HG03103 (cell line): ENCODE measurements around the gene GPR39.

Experiments used
- ATAC-seq: cut with Tn5 transposase; IDR thresholded peaks from one replicate; pipeline ENCODE4 v1.9.1; 2021; ENCODE audit warnings: low read depth; ENCODE audit not compliant: unreplicated experiment

The GPR39 gene

DNA sequence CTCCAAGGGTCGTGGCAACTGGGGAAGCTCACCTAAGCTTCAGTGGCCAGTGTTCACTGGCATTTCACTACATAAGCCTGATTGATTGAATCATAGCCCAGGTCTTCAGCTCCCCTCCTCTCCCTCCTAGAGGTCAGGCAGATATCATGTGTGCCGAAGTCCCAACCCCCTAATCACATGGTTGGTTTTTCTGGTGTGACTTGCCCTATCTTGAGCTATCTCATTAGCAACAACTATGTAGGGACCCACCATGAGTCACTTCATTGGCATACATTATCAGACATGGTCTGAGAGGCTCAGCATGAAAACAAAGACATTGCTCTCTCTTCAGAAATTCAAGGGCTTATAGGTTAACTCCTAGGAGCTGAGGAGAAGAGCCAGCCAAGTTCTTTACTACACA lies 176.6 kb downstream of the GPR39 start:
- ATAC-seq, result no peak

DNA sequence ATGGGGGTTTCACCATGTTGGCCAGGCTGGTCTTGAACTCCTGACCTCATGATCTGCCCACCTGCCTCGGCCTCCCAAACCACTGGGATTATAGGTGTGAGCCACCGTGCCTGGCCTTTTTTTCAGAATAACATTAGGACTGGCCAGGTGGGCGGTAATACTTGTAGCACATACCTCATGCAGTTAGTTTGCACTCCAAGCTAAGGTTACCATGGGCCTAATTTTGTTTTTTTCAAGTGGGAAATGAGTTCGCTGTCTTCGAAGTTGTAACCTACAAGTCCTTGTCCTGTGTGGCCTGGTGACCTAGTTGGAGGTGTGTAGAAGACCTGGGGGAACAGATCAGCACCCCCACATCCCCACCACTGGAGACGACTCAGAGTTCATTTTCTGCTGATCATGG lies 178.6 kb downstream of the GPR39 start:
- ATAC-seq, result no peak

DNA sequence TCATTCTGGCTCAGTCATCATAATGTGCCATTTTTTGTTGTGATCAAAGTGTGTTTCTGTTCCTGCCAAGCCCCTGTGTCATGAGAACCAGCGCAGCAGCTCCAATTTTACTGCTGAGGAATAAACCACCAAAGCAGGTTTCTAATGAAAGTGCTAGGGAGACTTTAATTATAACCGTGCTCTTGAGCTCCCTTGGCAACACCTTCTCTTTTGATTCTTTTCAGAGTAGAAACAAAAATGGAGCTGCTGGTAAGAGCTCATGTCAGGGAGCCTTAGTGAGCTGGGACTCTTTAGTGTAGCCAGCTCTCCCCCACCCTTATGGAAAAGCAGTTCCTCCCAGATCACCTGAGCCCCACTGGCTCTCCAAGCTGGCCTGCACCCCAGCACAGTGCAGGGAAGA lies 179.1 kb downstream of the GPR39 start:
- no peak for ATAC-seq

DNA sequence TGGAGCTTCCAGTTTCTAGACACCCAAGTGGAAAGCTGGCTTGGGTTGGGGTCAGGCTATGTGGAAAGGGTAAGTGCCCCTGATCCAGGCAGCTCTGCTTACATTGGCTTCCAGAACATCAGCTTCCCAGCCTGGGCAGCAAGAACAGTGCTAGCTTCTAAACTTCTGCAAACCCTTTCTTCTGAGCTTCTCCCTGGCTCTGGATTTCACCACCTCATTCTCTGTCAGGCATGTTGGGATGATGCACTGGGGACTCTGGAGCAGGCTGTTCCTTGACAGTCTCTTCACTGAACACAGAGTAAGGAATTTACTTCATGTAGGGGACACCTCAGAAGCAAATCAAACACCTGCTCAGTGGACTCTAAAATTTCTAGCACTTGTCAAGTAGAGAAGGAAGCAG lies 180.6 kb downstream of the GPR39 start:
- ATAC-seq, result no peak

DNA sequence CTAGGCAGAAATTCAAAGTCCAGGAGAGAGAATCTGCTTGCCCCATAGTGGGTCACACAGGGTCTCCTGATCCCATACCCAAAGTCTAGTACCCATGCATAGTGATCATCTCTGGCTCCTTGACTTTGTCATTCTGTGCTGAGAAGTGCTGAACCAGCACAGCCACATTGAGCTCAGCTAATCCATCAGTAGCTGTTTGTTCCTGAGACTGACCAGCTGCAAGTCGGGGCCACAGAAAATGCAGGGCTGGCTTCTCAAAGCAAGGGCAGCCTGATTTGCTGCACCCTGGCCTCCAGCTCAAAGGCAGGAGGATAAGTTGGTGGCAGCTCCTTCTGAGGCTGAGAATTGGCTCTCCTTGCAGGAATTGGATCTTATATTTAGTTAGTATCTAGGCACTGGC lies 181.2 kb downstream of the GPR39 start:
- ATAC-seq, result no peak

DNA sequence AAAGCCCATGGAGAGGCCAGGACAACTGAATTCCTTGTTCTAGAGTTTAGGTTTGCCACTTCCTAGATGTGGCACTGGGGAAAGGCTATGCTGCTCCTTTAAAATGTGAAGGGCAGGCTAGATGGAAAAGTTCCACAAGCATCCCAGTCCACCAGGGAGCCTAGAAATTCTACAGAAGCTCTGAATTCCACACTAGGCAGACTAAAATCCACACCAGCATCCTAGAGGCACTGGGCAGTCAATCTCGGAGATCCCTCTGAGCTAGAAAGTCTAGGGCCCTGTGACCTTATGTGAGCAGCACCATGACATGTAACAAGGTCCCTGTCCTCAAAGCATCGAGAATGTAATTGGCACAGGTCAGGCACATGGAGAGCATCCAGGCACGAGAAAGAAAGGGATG lies 181.9 kb downstream of the GPR39 start:
- ATAC-seq, result no peak

DNA sequence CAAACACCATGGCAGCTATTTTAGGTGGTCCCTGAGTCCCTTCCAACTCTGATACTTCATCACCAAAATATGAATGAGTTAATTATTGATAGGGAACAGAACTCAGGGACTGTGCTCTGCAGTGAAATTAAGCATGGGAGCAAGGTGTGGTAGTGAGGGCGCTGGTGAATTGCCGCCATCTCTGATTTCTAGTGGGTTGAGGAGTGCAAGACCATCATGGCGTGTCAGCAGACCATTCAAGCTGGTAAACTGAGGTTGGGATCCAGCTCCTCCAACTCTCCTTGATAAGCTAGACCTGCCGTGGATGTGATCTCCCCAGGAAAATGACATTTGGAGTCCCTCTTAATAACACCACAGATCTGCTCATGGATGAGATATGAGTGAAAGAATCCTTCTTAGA lies 183.0 kb downstream of the GPR39 start:
- ATAC-seq, result no peak

DNA sequence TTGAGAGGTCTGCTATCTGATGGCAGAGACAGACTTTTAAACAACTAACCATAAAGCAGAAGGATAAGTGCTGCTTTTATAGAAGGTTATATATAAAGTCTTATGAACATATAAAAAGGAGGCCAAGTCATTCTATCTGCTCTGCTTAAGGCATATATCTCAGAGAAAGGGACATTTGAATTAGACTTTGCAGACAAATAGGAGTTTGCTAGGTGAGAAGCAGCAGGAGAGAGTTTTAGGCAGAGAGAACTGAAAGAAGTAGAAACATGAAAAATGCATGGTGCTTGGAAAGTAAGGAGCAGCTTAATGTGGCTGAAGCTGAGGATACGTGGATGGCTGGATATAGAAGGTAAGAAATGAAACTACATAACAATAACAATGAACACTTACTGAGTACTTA lies 188.0 kb downstream of the GPR39 start:
- ATAC-seq, result no peak

DNA sequence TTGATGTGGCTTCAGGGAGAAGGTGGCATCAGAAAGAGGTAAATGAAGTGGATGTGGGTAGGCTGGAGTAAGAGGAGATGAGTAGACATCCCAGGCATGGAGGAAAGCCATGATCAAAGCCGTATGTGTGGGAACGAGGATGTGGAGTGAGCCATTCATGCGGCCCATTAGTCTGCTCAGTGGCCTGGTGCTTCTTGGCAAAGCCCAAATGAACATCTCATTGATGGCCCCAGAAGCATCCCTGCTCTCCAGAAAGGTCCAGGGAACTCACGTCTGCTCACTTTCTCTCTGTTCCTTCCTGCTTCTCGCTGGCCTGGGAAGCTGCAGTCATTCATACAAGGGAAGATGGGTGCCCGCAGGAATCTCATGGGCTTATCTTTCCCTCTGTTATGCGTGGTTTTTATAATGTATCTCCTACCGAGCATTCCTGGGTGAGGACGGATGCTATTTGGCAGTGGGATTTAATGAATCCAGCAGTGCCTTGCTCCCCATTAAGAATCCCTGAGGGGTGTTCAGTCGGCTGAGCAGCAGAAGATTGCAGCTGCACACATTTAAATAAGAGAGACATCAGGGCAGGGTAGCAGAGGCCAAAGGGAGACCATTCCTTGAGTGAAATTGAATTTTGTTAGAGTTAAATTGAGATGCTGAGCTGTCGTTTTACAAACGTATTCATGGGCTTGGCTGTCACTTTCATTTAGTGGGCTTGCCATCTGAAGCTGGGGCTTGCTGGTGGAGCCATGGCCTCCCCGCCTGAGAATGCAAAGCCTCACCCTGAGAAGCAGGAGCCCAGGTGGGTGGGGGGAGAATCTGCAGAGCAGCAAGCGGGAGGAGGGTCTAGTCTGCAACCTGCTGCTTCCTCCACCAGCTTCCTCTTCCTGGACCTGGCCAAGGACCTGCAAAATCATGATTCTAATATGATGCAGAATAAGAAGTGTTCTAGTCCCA lies 188.9 kb downstream of the GPR39 start:
- no peak for ATAC-seq

DNA sequence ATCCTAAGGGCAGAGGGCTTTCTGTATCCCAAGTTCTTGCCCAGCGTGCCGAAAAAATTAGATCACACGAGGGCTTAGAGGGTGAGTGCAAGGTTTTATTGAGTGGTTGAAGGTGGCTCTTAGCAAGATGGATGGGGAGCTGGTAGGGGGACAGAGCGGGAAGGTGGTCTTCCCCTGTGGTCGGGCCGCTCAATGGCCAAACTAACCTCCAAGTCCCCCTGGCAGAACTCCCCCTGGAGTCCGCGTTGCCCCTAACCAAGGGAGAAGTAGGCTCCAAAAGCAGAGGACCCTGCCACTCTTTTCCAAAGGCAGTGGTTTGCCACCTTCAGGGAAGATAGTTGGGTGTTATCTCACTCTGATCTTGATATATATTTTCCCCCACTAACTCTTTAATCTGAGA lies 190.0 kb downstream of the GPR39 start:
- ATAC-seq, result no peak

DNA sequence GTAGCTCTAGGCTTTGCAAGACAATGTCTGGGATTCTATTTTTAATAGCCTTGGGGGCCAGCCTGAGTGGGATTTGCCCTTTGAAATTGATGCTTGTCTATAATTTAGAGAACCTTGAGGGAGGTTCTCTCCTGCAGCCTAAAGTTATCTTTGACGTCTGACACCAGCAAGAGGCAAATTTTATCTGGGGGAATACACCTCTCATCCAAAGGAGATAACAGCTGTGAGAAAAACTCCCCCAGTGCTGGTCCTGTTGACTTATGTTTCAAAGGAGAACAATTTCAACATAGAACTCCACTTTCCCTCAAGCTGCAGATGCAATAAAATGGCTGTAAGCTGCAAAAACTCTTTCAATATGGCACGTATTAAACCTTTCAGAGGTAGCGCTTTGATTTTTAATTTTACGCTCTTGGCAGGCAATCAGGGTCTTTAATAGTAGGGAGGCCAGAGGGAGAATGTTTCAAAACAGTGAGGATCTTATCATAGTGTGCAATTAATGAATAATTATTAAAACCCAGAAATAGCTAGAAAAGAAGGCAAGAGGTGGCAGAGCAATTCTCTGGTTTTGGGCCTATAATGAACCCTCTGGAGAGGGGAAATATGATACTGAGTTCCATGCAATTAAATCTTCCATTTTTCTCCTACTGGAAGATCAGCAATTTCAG lies 191.0 kb downstream of the GPR39 start:
- no peak for ATAC-seq

DNA sequence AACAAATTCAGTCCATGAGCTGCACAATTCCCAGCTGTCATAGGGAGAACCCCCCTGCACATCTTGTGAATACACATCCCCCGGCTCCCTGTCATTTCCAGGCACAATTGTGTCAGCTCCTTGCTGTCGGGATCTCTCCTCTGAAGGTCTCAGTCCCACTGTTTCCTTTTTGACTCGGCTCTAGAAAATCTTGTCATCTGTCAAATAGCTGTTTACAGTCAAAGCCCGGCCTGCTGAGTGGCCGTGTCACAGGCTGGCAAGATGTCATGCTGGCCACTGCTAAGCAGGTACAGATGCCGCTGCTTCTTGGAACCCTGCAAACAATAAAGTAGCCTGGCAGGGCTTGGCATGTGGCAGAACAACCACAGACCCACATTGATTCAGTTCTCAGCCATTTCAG lies 191.7 kb downstream of the GPR39 start:
- ATAC-seq, result no peak

DNA sequence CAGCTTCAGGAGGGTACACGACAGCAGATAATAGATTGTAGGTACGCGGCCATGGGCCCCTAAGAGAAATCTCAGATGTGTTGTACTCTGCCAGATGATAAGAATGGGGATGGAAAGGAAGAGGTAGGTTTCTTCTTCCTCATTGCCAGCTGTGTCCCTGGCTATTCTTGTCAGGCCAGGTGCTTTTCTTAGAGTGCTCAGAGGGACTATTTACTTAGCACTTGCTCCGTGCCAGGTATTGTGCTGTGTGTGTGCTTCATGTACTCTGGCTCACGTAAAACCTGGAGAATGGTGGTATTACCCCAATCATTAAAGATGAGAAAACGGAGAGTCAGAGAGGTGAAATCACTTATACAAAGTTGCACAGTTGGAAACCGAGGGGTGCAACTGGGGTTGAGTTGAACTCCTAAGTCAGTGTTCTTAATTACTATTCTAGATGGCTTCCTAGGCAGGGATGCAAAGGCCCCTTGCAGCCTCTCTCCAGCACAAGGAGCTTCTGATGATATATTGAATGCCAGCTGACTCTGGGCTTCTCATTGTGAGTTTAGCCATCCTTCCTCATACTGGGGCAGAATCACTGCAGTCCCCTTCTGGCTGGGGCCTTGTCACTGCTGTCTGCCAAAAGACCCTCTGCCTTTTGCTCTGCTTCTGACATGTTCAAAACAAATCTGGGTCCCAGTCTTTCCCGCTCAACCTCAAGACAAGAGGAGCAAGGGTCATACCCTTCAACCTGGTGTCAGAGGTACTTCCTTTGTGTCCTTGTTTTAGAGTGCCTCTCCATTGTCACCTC lies 192.7 kb downstream of the GPR39 start:
- ATAC-seq, result no peak

DNA sequence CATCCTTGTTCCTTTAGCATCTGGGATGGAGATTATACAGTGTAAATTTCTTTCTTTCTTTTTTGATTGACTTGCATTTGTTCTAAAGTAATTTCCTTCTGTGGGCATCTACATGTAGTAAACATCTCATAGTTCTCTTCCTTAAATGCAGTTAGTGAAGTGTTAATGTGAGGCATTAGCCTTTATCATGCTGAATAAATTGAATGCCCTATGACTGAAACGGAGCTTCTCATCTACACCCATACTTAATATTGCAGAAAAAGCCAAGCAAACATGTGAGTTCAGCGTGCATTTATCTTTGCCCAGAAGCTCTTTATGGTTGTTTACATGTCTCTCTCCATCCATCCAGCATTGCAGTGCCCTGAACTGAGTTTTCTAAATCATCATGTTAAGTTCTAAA lies 195.1 kb downstream of the GPR39 start:
- no peak for ATAC-seq

DNA sequence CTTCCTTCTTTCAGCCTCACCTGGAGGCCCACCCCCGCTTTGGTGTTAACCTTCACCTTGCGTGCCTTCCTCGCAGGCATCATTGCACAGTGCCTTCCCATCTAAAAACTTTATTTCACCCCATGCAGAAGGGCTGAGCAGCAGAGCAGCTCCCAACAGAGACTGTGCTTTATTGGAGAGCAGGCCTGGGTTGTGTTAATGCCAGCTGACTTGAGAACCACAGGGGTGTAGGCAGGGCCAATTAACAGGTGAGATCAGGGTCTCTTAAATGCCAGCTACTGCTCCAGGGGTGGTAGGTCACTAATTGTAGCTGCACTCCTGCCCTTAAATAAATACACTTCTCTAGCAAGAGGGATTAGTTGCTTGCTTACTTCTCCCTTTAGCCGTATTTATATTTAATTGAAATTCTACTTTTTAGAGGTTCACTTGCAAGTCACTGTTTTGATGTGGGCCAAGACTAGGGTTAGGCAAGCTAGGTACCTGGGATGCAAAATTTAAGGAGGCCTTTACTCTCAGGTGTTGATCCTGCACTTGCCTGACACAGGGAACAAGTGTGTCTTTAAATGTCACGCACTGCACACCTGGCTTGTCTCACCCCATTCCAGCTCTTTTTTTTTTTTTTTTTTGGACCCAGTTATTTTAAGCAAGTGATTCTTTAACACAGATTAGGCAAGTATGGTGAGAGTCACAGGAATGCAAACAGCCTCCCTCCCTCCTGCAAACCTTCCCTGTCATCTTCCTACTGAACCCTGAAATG lies 198.9 kb downstream of the GPR39 start:
- no peak for ATAC-seq

DNA sequence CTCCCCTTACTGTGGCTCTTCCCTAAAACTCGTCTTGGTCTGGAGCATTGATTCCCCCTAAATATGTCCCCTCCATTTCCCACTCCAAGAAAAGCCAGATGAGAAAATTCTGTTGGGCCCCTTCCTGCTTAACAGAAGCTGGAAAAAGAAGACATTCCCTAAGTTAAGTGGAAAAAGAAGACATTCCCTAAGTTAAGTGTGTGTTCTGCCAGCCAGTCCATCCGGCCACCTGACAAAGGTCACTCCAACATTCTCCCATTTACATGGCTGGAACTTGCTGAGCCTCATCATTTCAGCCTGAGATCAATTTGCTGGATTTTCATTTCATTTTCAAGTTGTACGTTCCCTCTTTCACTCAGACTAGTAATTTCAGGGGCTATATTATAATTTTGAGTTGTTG lies 201.4 kb downstream of the GPR39 start:
- ATAC-seq, result no peak

DNA sequence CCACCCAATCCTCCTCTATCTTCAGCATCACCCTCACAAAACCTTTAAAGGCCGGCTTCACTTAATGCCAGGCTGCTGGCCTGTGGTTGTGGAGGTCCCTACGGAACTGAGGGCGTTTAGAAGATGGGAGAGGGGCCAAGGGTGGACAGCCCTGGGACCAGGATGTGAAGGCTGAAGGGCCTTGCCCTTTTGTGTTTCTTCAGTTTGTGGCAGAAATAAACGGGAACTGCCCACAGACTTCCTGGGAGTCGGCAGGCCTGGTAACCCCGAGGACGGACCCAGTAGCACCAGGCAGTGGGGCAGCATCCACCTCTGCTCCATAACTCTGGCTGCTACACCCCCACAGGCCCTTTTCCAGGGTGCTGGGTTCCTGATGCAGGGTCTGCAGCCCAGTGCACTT lies 202.1 kb downstream of the GPR39 start:
- ATAC-seq, result no peak

DNA sequence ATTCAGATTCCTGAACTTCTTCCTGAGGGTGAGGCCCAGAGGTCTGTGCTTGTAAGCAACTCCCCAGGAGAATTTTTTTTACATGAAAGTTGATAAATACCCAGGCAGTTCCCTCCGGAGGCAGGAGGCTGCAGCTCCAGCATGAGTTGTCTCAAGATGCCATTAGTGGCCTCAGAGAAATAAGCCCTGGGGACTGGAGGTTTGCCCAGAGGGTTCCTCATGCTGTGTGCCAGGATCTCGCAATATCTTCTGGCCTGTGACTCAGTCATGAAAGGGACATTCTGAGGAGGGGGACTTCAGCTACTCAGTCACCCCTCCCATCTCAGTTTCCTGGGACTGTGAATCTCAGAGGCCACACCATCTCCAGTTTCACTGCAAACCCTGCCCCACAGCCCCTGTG lies 203.5 kb downstream of the GPR39 start:
- no peak for ATAC-seq

DNA sequence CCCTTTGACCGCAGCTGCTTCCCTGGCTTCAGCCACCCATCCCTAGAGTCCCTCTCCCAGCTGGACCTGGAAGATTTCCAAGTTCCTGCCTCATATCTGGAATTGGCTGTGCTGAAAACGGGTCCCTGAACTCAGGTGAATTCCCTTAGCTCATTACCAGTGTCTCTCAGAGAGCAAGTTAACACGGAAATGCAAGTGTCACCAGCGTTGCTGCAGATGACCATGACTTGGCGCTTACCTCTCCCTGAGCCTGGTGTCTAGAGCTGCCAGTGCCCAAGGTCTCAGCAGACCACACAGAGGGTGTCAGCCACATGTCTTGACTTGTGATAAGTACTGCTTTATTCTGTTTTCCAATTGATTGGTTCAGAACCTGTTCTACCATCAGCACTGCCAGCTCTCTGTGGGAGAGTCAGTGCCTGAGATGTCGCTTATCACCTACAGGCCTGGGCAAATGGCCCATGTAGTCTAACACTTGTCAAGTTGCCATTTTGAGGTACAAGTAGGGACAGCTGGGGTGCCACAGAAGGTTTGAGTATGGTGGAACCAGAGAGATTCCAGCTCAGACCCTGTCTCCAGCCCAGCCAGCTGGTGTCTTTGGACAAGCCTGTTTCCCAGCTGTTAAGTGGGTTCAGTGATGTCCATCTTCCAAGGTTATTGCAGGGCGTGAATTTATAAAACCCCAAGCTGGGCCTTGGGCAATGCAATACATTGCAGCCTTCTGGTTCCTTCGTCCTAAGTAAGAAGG lies 204.7 kb downstream of the GPR39 start:
- ATAC-seq, result no peak
